Inflammatory macrophage treated with lipopolysaccharide for 4 hours (primary cell): ENCODE measurements around the gene SGCD.

Experiments used
- DNase-seq: peaks from one replicate; pipeline ENCODE4 v3.0.0-alpha.2; 2020

The SGCD gene

DNA sequence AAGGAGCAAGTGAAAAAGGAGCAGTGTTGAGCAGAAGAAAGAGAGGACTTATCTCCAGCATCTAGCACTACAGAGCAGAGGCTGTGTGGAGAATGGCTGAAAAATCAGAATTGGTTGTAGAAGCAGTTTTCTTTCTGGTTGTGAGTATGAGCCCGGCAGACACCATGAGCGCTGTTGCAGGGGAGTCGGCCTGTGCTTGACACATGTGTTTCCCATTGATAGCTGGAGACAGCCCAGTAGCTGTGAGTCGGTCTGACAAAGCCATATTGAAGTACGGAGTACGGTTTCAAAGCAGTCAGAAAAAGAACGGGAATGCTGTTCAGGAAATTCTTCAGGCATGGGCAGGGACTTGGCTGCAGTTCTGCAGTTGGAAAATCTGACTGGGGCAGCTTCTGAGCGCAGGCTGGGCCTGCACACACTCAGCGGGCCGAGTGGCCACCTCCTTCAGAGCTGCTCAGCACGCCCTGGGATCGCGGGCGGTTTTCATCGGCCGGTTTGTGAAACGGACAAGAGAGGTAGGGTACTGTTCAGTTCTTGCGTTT, at the start of gene SGCD:
Gene SGCD, plus strand, starts transcription at position 447 of the 542 bp plus-strand sequence.
- DNase-seq, result no peak

GRCh38 chr5:156277290-156277689, 49.7 kb upstream of the SGCD start:
- no peak for DNase-seq

GRCh38 chr5:156295431-156295830, 31.5 kb upstream of the SGCD start:
- DNase-seq, result no peak

DNA sequence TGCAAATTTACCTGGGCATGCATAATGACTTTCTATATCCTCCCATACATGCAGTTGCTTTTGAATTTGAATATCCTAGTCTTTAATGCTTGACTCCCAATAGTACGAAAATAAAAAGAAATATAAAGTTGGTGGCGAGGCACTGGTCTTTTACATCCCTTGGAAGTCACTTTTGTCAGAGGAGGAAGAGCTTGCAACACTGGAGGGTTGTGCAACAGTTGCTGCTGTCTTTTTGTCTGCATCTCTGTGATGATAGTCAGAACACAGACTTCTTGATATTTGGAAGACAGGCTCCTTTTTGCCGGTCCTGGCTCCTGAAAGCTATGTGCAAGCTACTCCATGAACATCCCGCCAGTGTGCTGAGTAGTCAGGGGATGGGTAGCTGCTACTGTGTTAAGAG, 16.8 kb upstream of the SGCD start:
- DNase-seq, result no peak

DNA sequence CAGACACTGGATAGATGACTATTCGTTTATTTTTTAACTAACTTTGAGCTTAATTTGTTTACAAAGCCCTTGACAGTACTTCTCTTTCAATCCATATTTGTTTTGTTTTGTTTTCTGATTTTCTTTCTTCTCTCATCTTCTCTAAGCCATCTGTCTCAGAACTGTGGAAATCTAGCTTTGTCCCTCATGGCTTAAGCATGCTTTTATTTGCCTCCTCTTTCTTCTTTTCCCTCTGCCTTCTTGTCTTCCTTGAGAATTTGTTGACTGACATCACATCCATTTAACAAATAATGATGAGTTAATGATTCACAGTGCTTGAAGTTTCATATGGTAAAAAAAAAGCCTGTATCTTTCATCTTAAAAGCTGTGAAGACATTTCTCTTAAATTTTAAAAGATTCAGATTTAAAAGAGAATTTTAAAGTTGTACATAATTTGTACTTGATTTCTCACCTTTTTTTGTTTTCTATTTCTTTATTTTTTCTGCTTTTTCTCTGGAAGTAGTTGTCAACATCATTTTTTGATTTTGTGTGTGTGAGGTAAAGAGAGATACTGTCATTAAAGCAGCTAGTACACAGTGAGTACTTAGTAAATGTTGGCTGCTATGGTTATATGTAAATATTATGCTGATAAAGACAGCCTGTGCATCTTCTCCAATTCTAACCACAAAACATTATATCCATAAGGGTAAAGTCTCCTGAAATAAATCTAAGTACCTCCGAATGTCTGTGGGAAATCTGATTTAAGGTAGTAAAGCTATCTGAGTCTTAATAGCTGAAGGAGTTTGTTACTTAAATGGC, 13.9 kb upstream of the SGCD start:
- DNase-seq, result no peak

DNA sequence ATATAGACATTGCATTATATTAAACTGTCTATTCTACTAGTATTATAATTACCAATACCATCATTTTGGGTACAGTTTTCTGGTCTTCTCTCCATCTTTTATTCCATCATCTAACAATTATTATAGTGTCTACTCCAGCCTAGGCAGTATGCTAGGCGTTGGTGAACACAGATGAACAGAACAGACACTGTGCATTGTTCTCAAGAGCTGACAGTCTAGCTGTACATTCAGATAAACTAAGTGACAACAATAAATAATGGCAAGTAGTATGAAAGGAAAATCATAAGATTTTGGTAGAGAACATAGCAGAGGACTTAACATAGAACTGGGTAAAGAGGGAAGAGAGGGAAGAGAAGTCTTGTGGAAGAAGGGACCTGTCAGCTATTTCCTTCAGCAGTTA, 12.5 kb upstream of the SGCD start:
- no peak for DNase-seq

DNA sequence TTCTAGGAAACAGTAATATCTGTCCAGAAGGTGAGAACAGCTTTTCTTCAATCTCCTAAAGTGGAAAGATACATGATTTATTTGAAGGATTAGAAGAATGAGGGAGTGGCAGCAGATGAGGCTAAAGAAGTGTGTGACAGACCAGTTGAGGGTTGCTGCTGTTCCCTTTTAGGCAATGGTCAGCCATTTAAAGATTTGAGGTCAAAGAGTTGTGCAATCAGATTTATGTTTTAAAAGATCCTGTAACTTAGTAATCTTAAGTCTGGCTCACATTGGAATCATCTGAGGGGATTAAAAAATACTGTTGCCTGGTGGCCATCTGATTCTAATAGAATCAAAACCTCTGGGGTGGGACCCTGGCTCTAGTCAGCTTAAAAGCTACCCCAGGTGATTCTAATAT, 4.3 kb upstream of the SGCD start:
- no peak for DNase-seq

- no peak for DNase-seq
Observed at GRCh38 chr5:156327296-156327695, 332 bp downstream of the SGCD start.

DNA sequence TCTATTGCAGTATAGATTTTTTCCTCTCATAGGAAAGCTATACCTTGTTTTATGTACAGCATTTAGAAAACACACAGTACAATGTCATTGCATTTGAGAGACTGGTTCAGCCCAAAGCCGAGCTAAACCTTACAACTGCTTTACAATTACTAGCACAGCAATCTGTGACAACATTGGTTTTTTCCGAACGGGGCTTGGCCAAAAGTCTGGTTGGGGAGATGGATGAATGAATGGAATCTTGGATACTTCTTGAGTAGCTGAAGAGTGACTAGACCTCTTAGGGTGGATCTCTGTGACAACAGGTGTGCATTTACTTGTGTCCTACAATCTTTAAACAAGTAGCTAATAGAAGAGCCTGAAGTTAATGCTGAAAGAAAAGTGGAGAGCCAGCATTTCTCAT, 1.2 kb downstream of the SGCD start:
- DNase-seq, result no peak

DNA sequence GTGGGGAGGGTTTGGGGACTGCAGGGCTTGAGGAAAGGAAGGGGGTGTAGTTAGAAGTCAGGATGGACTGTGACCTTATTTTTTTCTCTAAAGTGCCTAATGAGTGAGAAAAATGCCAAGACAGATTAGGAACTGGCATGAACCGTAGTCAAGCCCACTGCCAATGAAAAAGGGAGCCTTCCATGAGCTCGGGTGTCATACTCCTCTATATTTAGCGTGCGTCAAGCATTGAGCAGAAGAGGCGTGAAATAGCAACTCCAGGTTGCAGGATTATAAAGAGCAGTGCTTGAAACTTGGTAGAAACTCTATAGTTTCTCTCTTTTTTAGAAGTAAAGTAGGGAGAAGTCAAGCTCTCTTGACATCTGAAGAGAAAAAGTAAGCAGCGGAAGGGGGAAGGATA, 1.8 kb downstream of the SGCD start:
- DNase-seq, result no peak

GRCh38 chr5:156329171-156329611, 2.2 kb downstream of the SGCD start:
- DNase-seq, result no peak

GRCh38 chr5:156330141-156330870, 3.3 kb downstream of the SGCD start:
- DNase-seq, result no peak

- DNase-seq, result no peak
Observed at GRCh38 chr5:156331181-156331580, 4.2 kb downstream of the SGCD start.

DNA sequence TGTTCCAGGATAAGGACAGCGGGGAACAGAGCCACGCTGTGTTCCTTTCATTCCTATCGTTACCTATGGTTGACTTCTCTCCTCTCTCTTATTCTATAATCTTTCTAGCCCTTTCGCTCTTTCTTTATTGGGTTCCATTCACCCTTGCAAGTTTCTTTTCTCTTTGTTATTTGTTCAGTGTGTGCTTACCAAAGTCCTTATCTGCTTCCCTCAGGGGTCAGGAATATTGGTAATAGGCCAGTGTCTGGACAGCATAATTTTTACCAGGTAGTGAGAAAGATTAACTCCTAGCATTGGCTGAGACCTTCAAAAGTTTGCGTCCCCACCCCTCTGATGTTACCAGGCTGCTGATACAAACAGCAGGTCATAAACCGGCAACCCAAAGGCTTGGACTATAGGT, 4.9 kb downstream of the SGCD start:
- no peak for DNase-seq

DNA sequence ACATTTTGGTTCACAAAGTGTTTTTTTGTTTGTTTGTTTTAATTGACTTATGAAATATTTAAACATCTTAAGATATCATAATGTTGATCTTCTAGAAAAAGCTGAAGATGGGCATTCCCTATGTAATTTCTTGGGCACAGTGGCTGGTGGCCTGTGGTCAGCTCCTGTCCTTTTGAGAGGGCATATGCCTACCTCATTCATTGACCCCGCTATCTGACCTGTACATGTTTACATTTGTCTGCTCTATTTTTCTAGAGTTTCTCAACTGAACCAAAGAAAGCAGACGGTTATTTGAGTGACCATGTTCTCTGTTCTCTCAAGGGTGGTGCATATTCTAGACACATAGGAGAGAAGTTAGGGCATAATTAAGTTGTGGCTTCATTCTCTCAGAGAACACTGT, 5.3 kb downstream of the SGCD start:
- no peak for DNase-seq

GRCh38 chr5:156339139-156339841, 12.3 kb downstream of the SGCD start:
- DNase-seq, result no peak

GRCh38 chr5:156340893-156341292, 13.9 kb downstream of the SGCD start:
- no peak for DNase-seq

- DNase-seq, result no peak
Observed at GRCh38 chr5:156350256-156350655, 23.3 kb downstream of the SGCD start.

- DNase-seq, result no peak
Observed at GRCh38 chr5:156351423-156351822, 24.5 kb downstream of the SGCD start.

GRCh38 chr5:156354571-156354970, 27.6 kb downstream of the SGCD start:
- DNase-seq, result no peak

- DNase-seq, result no peak
Observed at GRCh38 chr5:156356238-156356637, 29.3 kb downstream of the SGCD start.

DNA sequence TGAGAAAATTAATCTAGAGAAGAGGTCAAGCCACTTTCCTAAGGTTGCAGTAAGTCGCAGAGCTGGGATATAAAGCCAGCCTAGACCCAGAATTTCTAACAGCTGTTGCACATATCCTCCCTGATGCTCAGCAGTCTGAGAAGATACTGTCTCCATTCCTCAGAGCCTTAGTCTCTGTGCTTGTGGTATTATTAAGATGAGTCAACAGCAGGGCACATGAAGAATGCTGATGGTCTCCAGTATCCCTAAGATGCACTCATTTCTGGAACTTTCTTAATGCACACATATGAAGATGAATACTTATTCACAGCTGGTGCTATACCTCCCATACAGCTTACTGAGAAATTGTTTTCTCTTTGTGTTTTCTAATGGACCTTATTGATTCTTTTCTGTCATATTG, 32.5 kb downstream of the SGCD start:
- no peak for DNase-seq

DNA sequence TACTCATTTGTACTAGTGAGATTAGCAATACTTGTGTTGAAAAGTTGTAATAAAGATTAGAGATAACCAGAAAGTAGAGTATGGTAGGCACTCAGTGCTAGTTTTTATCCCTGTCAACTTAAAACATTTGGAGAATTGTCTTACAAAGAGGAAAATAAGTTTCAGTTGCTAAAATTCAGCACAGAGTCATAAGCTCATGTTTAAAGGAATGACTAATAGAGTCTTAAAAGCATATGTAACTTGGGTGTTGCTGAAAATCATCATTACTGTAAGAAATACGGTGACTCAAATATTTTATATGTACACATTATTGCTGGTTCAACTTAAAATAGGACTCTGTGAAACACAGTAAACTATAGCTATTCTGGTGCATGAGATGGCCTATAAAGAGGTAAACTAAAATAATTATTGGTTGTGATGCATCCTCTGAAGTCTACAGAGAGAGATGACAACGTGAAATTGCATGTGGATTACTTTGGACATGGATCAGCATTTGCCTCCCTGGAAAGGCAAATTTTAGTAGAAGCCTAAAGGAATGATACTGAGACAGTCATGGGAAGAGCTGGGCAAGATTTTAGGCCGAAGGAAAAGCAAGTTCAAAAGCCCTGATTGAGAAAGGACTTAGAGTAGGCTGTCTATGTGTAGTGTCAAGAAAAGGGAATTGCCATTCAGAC, 34.6 kb downstream of the SGCD start:
- no peak for DNase-seq
